GM08714 (cell line): Measurements from ENCODE around the gene FPGS.

Experiments
- H3K4me3 ChIP-seq: fragments of 200-500 bp; sonication (Bioruptor generic); 2 replicates; pipeline ENCODE4 v1.5.1; 2014; ENCODE audit warnings: mild to moderate bottlenecking, low read length, inconsistent platforms
- ZNF274 ChIP-seq: IDR thresholded peaks from 2 replicates; pipeline ENCODE4 v1.6.1; 2012; ENCODE audit warnings: mild to moderate bottlenecking, low read depth, low read length

The FPGS gene

GRCh38 chr9:127857278-127857677 is 54.6 kb downstream of the FPGS start:
- no peak overlapping the region for H3K4me3 ChIP-seq
- no peak for TF ChIP-seq ZNF274

GRCh38 chr9:127858041-127858512 is 55.4 kb downstream of the FPGS start:
- TF ChIP-seq ZNF274, result no peak
- no peak overlapping the region for H3K4me3 ChIP-seq

- TF ChIP-seq ZNF274, result no peak
- H3K4me3 ChIP-seq, result no peak overlapping the region
Measured at GRCh38 chr9:127860260-127860659, 57.6 kb downstream of the FPGS start.

GRCh38 chr9:127860779-127861178 is 58.1 kb downstream of the FPGS start:
- no peak overlapping the region for H3K4me3 ChIP-seq
- no peak for TF ChIP-seq ZNF274

GRCh38 chr9:127862075-127863011 is 59.7 kb downstream of the FPGS start:
- no peak for TF ChIP-seq ZNF274
- H3K4me3 ChIP-seq, result no peak overlapping the region

- no peak overlapping the region for H3K4me3 ChIP-seq
- TF ChIP-seq ZNF274, result no peak
Measured at GRCh38 chr9:127863191-127863621, 60.5 kb downstream of the FPGS start.
